ENCODE measurements around the gene TMOD2. TPM values are rescaled to one million over a fixed set of nuclear protein-coding genes. Genes with fewer than 3 reads are reported as not detected.

Gene TMOD2
- total and polyA plus RNA-seq, 2 experiments from 2014 or later: 4.6 to 5.9 TPM

- Histone ChIP-seq H3K9me3 (ENCODE audit: low read depth) (no peaks in the 10 kb centered on the region), H3K36me3 (ENCODE audit: low read depth) (no peaks in the 10 kb centered on the region), H3K4me2 (ENCODE audit: unreplicated experiment) (peak overlapping the region; percentile 90), H2AFZ (peak overlapping the region; percentile 86), H3K9ac (no peak overlapping the region), H3K27me3 (replicated peaks; ENCODE audit: insufficient read depth) (no peaks in the 10 kb centered on the region), H3K27ac (no peak overlapping the region), H3K4me1 (ENCODE audit: insufficient read depth) (peaks cover 27% of the 10 kb centered on the region; the same call in 1 of the 2 replicates), H3K9me2 (ENCODE audit: insufficient read depth) (no peaks in the 10 kb centered on the region), H4K20me1 (ENCODE audit: insufficient read depth) (peaks cover 12% of the 10 kb centered on the region; the same call in 1 of the 2 replicates), H3F3A (ENCODE audit: insufficient read depth) (peaks cover 8% of the 10 kb centered on the region; the same call in 1 of the 2 replicates), H3K79me2 (ENCODE audit: insufficient read depth) (peaks cover 46% of the 10 kb centered on the region), H3K4me3 (no peak overlapping the region)
- DNase-seq: no peak
- in situ Hi-C loops (cut with MboI): no loop called here
- WGBS, 2 experiments (ENCODE audit: low coverage in 1 of 2, low lambda C conversion rate in 2 of 2, missing lambda C conversion rate in 2 of 2): 71 to 76% methylated on average over 9 of the region's 9 CpGs
- TF ChIP-seq EZH2phosphoT487 (IDR thresholded peaks at IDR 0.05; ENCODE audit: insufficient read depth, low read depth): no peak
- TF ChIP-seq EZH2 (IDR thresholded peaks at IDR 0.05; ENCODE audit: insufficient read depth, poor library complexity, severe bottlenecking): no peak
Observed at GRCh38 chr15:51828621-51829375, 77.4 kb downstream of the TMOD2 start.

GRCh38 chr15:51829376-51830275 lies 78.2 kb downstream of the TMOD2 start, which contains the start of gene TMOD3:
TMOD3 (plus strand) TSS chr15:51829653; CDS start chr15:51862885, 33,232 bp downstream.
- Histone ChIP-seq H3K4me1 (ENCODE audit: insufficient read depth) (peaks cover 30% of the 10 kb centered on the region; the same call in 1 of the 2 replicates), H3K27ac (peak within 1 kb of the TSS; percentile 79), H3K9ac (peak within 1 kb of the TSS; percentile 88), H3F3A (ENCODE audit: insufficient read depth) (peaks cover 10% of the 10 kb centered on the region; the same call in 1 of the 2 replicates), H3K9me3 (ENCODE audit: low read depth) (no peaks in the 10 kb centered on the region), H3K79me2 (ENCODE audit: insufficient read depth) (peaks cover 55% of the 10 kb centered on the region), H3K27me3 (replicated peaks; ENCODE audit: insufficient read depth) (no peaks in the 10 kb centered on the region), H3K36me3 (ENCODE audit: low read depth) (no peaks in the 10 kb centered on the region), H3K9me2 (ENCODE audit: insufficient read depth) (no peaks in the 10 kb centered on the region), H4K20me1 (ENCODE audit: insufficient read depth) (peaks cover 15% of the 10 kb centered on the region; the same call in 1 of the 2 replicates), H3K4me2 (ENCODE audit: unreplicated experiment) (peak within 1 kb of the TSS; percentile 90), H2AFZ (peak within 1 kb of the TSS; percentile 86), H3K4me3 (peak within 1 kb of the TSS; percentile 82)
- no peak for TF ChIP-seq EZH2phosphoT487 (IDR thresholded peaks at IDR 0.05; ENCODE audit: insufficient read depth, low read depth)
- no peak for TF ChIP-seq EZH2 (IDR thresholded peaks at IDR 0.05; ENCODE audit: insufficient read depth, poor library complexity, severe bottlenecking)
- WGBS, 2 experiments (ENCODE audit: low coverage in 1 of 2, low lambda C conversion rate in 2 of 2, missing lambda C conversion rate in 2 of 2): 3% methylated on average over 63 to 75 of the region's 89 CpGs
- DNase-seq: peak; percentile 90
- in situ Hi-C loops (cut with MboI): no loop called here

- TF ChIP-seq EZH2 (IDR thresholded peaks at IDR 0.05; ENCODE audit: insufficient read depth, poor library complexity, severe bottlenecking) (no peak), EZH2phosphoT487 (IDR thresholded peaks at IDR 0.05; ENCODE audit: insufficient read depth, low read depth) (no peak)
- Histone ChIP-seq H3K27me3 (replicated peaks; ENCODE audit: insufficient read depth) (no peaks in the 10 kb centered on the region), H2AFZ (peak overlapping the region; percentile 86), H3K4me2 (ENCODE audit: unreplicated experiment) (peak overlapping the region; percentile 90), H3K9me3 (ENCODE audit: low read depth) (no peaks in the 10 kb centered on the region), H3F3A (ENCODE audit: insufficient read depth) (peaks cover 10% of the 10 kb centered on the region; the same call in 1 of the 2 replicates), H3K9ac (peak overlapping the region; percentile 88), H4K20me1 (ENCODE audit: insufficient read depth) (peaks cover 15% of the 10 kb centered on the region; the same call in 1 of the 2 replicates), H3K27ac (peak overlapping the region; percentile 79), H3K4me3 (peak overlapping the region; percentile 82), H3K36me3 (ENCODE audit: low read depth) (no peaks in the 10 kb centered on the region), H3K9me2 (ENCODE audit: insufficient read depth) (no peaks in the 10 kb centered on the region), H3K79me2 (ENCODE audit: insufficient read depth) (peaks cover 62% of the 10 kb centered on the region), H3K4me1 (ENCODE audit: insufficient read depth) (peaks cover 30% of the 10 kb centered on the region; the same call in 1 of the 2 replicates)
- DNase-seq: no peak
- in situ Hi-C loops (cut with MboI): no loop called here
- 1% methylated on average over 8 of the region's 8 CpGs for WGBS, 2 experiments (ENCODE audit: low coverage in 1 of 2, low lambda C conversion rate in 2 of 2, missing lambda C conversion rate in 2 of 2)
Observed at GRCh38 chr15:51830276-51830806, 78.9 kb downstream of the TMOD2 start.

- Histone ChIP-seq H2AFZ (no peak overlapping the region), H4K20me1 (ENCODE audit: insufficient read depth) (peaks cover 21% of the 10 kb centered on the region; the same call in 1 of the 2 replicates), H3K79me2 (ENCODE audit: insufficient read depth) (peaks cover 96% of the 10 kb centered on the region), H3K4me2 (ENCODE audit: unreplicated experiment) (peak overlapping the region; percentile 5), H3K9me3 (ENCODE audit: low read depth) (no peaks in the 10 kb centered on the region), H3K27ac (no peak overlapping the region), H3K4me1 (ENCODE audit: insufficient read depth) (peaks cover 39% of the 10 kb centered on the region), H3K9me2 (ENCODE audit: insufficient read depth) (no peaks in the 10 kb centered on the region), H3K9ac (no peak overlapping the region), H3K4me3 (no peak overlapping the region), H3K36me3 (ENCODE audit: low read depth) (no peaks in the 10 kb centered on the region), H3K27me3 (replicated peaks; ENCODE audit: insufficient read depth) (no peaks in the 10 kb centered on the region), H3F3A (ENCODE audit: insufficient read depth) (peaks cover 10% of the 10 kb centered on the region; the same call in 1 of the 2 replicates)
- WGBS, 2 experiments (ENCODE audit: low coverage in 1 of 2, low lambda C conversion rate in 2 of 2, missing lambda C conversion rate in 2 of 2): 86 to 92% methylated on average over 1 of the region's 1 CpG
- no peak for DNase-seq
- TF ChIP-seq EZH2 (IDR thresholded peaks at IDR 0.05; ENCODE audit: insufficient read depth, poor library complexity, severe bottlenecking) (no peak), EZH2phosphoT487 (IDR thresholded peaks at IDR 0.05; ENCODE audit: insufficient read depth, low read depth) (no peak)
- in situ Hi-C loops (cut with MboI): no loop called here
Observed at GRCh38 chr15:51833772-51834171, 82.4 kb downstream of the TMOD2 start.
